ENCODE data around the gene EXOSC5. TPM values are rescaled to one million over a fixed set of nuclear protein-coding genes. Genes with fewer than 3 reads are reported as not detected.

Gene EXOSC5
- total and polyA plus RNA-seq, 2 donors from 2014 or later = 15.5 to 16.8 TPM

DNA sequence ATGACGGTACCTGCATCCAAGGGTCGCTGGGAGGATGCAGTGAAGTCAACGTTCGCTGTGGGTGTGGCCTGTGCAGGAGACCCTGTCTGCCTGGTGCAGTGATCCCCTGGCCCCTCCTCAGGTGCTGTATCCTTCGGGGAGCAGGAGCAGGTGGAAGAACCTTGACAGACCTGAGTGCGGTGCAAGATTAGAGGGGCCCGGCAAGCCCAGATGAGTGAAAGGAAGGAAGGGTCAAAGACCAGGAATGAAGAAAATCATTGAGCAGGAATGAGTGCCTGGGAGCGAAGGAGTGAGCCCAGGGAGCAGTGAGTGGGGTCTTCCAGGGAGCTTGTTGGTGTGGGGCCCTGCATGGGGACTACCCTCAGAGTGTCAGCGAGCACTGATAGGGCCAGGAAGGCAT is 17.3 kb upstream of the EXOSC5 start:
- TF ChIP-seq, protein P1, sequence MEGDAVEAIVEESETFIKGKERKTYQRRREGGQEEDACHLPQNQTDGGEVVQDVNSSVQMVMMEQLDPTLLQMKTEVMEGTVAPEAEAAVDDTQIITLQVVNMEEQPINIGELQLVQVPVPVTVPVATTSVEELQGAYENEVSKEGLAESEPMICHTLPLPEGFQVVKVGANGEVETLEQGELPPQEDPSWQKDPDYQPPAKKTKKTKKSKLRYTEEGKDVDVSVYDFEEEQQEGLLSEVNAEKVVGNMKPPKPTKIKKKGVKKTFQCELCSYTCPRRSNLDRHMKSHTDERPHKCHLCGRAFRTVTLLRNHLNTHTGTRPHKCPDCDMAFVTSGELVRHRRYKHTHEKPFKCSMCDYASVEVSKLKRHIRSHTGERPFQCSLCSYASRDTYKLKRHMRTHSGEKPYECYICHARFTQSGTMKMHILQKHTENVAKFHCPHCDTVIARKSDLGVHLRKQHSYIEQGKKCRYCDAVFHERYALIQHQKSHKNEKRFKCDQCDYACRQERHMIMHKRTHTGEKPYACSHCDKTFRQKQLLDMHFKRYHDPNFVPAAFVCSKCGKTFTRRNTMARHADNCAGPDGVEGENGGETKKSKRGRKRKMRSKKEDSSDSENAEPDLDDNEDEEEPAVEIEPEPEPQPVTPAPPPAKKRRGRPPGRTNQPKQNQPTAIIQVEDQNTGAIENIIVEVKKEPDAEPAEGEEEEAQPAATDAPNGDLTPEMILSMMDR (IDR thresholded peaks at IDR 0.05; ENCODE audit: borderline replicate concordance, extremely low read depth, insufficient read depth) = no peak
- no peak overlapping the region for H3K27ac ChIP-seq (ENCODE audit: low read depth in 2 of 2, low read length in 2 of 2)
- intact Hi-C loops (cut with DNase I) = no loop called here
- peaks cover 0 to 4% (median 0%) of the 10 kb centered on the region in 3 donors for H3K4me1 ChIP-seq (ENCODE audit: control insufficient read depth in 2 of 3, insufficient read depth in 2 of 3, low read depth in 1 of 3, low read length in 3 of 3)
- no peaks in the 10 kb centered on the region for H3K27me3 ChIP-seq (ENCODE audit: control insufficient read depth, insufficient read depth, low read length)
- no peak overlapping the region for H3K4me3 ChIP-seq (ENCODE audit: low read length in 3 of 3)
- no peak for DNase-seq
- H3K9ac ChIP-seq (ENCODE audit: low read length in 3 of 3) = no peak overlapping the region
- no peak for FAIRE-seq
- H3K36me3 ChIP-seq (ENCODE audit: control insufficient read depth in 2 of 3, insufficient read depth in 3 of 3, low read length in 3 of 3) = peaks cover 2 to 50% (median 27%) of the 10 kb centered on the region in 3 donors
- no peaks in the 10 kb centered on the region for H3K9me3 ChIP-seq (ENCODE audit: control insufficient read depth in 2 of 3, insufficient read depth in 1 of 3, low read length in 3 of 3)

DNA sequence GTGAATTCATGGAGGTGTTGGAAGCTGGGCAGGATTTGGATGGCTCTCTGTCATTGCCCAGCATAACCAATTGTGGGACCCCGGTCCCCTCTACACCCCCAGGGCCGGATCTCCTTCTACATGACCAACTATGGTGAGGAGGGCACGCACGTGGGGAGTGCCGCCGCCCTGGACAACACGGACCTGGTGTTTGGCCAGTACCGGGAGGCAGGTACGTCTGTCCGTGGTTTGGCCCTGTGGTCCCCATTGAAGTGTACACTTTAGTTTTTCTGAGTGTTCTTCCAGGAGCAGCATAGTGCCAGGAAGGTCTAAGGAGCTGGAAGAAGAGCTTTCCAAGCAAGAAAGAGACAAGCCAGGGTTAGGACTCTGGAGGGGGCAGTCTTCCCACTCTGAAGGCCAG is 16.8 kb upstream of the EXOSC5 start:
- Histone ChIP-seq H3K36me3 (ENCODE audit: control insufficient read depth in 2 of 3, insufficient read depth in 3 of 3, low read length in 3 of 3) (peaks cover 0 to 47% (median 24%) of the 10 kb centered on the region in 3 donors), H3K27me3 (ENCODE audit: control insufficient read depth, insufficient read depth, low read length) (no peaks in the 10 kb centered on the region), H3K4me1 (ENCODE audit: control insufficient read depth in 2 of 3, insufficient read depth in 2 of 3, low read depth in 1 of 3, low read length in 3 of 3) (peaks cover 0 to 4% (median 0%) of the 10 kb centered on the region in 3 donors), H3K9me3 (ENCODE audit: control insufficient read depth in 2 of 3, insufficient read depth in 1 of 3, low read length in 3 of 3) (no peaks in the 10 kb centered on the region), H3K27ac (ENCODE audit: low read depth in 2 of 2, low read length in 2 of 2) (no peak overlapping the region), H3K4me3 (ENCODE audit: low read length in 3 of 3) (no peak overlapping the region), H3K9ac (ENCODE audit: low read length in 3 of 3) (no peak overlapping the region)
- TF ChIP-seq, protein P1 (IDR thresholded peaks at IDR 0.05; ENCODE audit: borderline replicate concordance, extremely low read depth, insufficient read depth) = no peak
- FAIRE-seq = no peak
- intact Hi-C loops (cut with DNase I) = no loop called here
- DNase-seq = peak in 1 of 5 donors; percentile 60

DNA sequence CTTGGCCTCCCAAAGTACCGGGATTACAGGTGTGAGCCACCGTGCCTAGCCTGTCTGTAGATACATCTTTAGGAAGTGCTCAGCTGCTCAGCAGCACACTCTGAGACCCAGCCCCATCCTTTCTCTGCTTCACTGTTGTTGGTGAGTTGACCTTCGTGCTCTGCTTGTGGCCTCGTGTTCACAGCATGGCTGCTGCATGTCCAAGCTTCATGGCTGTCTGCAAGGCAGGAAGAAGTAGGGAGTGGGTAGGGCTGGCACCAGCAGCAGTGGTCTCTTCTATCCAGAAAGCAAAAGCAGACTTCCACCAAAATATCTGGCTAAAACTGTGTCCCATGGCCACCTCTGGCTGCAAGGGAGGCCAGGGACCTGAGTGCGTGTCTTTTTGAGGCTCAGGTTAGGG is 15.8 kb upstream of the EXOSC5 start:
- no peak overlapping the region for H3K9ac ChIP-seq (ENCODE audit: low read length in 3 of 3)
- no peak overlapping the region for H3K27ac ChIP-seq (ENCODE audit: low read depth in 2 of 2, low read length in 2 of 2)
- no peak overlapping the region for H3K4me3 ChIP-seq (ENCODE audit: low read length in 3 of 3)
- peaks cover 0 to 42% (median 20%) of the 10 kb centered on the region in 3 donors for H3K36me3 ChIP-seq (ENCODE audit: control insufficient read depth in 2 of 3, insufficient read depth in 3 of 3, low read length in 3 of 3)
- no peaks in the 10 kb centered on the region for H3K27me3 ChIP-seq (ENCODE audit: control insufficient read depth, insufficient read depth, low read length)
- no peaks in the 10 kb centered on the region for H3K9me3 ChIP-seq (ENCODE audit: control insufficient read depth in 2 of 3, insufficient read depth in 1 of 3, low read length in 3 of 3)
- peaks cover 0 to 4% (median 0%) of the 10 kb centered on the region in 3 donors for H3K4me1 ChIP-seq (ENCODE audit: control insufficient read depth in 2 of 3, insufficient read depth in 2 of 3, low read depth in 1 of 3, low read length in 3 of 3)
- DNase-seq (no peak), FAIRE-seq (no peak)
- TF ChIP-seq, protein P1 (IDR thresholded peaks at IDR 0.05; ENCODE audit: borderline replicate concordance, extremely low read depth, insufficient read depth) = no peak
- intact Hi-C loops (cut with DNase I) = no loop called here

DNA sequence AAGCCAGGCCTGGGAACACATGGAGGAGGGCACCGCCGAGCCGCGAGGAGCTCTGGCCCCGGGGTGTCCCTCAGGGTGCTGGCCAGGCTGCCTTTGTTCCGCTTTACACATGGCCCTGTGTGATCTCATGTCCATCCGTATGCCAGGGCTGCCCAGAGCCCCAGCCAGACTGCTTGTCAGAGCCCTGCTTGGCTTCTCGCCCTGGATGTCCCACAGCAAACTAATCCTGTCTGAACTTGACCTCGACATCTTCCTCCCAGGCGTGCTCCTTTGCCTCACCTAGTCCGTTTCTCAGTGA is 14.8 kb upstream of the EXOSC5 start:
- Histone ChIP-seq H3K4me3 (ENCODE audit: low read length in 3 of 3) (no peak overlapping the region), H3K4me1 (ENCODE audit: control insufficient read depth in 2 of 3, insufficient read depth in 2 of 3, low read depth in 1 of 3, low read length in 3 of 3) (peaks cover 0 to 8% (median 0%) of the 10 kb centered on the region in 3 donors), H3K27ac (ENCODE audit: low read depth in 2 of 2, low read length in 2 of 2) (no peak overlapping the region), H3K9me3 (ENCODE audit: control insufficient read depth in 2 of 3, insufficient read depth in 1 of 3, low read length in 3 of 3) (no peaks in the 10 kb centered on the region), H3K36me3 (ENCODE audit: control insufficient read depth in 2 of 3, insufficient read depth in 3 of 3, low read length in 3 of 3) (peaks cover 0 to 35% (median 18%) of the 10 kb centered on the region in 3 donors), H3K9ac (ENCODE audit: low read length in 3 of 3) (no peak overlapping the region), H3K27me3 (ENCODE audit: control insufficient read depth, insufficient read depth, low read length) (no peaks in the 10 kb centered on the region)
- TF ChIP-seq, protein P1 (IDR thresholded peaks at IDR 0.05; ENCODE audit: borderline replicate concordance, extremely low read depth, insufficient read depth) = no peak
- DNase-seq = peak in 1 of 5 donors; percentile 51
- no peak for FAIRE-seq
- intact Hi-C loops (cut with DNase I) = no loop called here

All from kidney (tissue), 14 donors.